Hematopoietic multipotent progenitor cell (in vitro differentiated cells): ENCODE data around the gene CFL1. TPM values are rescaled to one million over a fixed set of nuclear protein-coding genes. Genes with fewer than 3 reads are reported as not detected.
"Not testable (repeated sequence)": the region's sequence is repeated elsewhere in the genome, so short reads cannot be mapped to it uniquely, and the experiment has no call there.

ENCODE experiments used
- DNase-seq, 3 donors: peaks; one replicate each; pipeline ENCODE4 v3.0.0-alpha.2; 2011 to 2015; ENCODE audit warnings: low read depth in 2 of 3, low spot score in 2 of 3
- total RNA-seq: library from RNA; depleted of rRNA; stranded (reverse); fragments of >200 nt; gene quantifications from one replicate; pipeline ENCODE4 v1.2.3, GENCODE V29; 2012

CFL1 gene
- total RNA-seq, 1 donor, result 701 TPM

DNA sequence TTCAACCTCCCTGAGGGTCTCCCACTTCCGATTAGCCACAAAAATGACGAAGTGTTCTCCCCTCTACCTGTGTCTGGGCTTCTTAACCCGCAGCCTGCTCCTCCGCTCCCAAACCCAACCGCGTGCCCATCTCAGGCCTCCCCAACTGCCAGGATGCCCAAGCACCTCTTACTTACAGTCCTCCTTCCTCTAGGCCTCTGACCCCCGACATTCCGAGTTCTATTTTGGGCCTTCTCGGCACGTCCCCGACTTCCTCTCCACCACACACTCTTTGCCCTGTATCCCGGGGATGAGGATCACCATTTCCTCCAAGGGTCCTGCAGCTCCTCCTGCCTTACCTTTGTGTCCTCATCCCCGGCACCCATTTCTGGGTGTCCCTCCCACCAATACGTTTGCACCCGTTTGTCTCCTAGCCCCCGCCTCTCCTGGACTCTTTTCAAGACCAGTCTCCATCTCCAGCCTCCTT, 1.9 kb upstream of the CFL1 start:
- DNase-seq, result no peak

DNA sequence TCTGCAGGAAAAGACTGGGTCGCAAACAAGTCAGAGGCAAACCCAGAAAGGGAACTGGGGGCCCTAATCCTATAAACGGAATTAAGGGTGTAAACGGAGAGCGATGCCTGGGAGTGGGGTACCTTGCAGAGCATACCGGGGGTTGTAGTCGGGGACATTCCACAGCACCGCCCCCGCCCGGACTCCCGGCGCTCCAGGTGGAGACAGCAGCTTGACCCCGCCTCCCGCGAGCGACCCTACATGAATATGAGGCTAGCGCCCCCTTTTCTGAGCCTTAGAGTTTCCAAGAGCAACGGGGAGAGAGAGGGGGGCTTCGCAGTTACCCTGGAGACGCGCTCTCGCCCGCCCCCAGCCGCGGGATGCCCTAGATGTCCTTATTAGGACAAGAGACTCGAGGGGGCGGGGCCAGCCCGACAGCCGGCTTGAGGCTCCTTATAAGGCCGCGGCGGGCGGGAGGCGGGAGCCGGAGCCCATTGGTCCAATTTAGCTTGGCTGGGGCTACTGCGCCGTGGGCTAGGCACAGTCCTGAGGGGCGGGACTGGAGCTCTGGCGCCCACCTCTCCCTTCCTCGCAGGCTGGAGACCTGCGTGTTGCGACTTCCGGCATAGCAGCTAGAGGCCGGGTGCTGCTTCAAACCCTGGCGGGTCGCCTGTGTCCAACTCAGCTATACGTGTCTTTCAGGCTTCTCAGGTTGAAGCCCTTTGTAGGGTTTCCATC, 1.3 kb upstream of the CFL1 start:
- peak; percentile 79 to 99 (median 98) for DNase-seq

DNA sequence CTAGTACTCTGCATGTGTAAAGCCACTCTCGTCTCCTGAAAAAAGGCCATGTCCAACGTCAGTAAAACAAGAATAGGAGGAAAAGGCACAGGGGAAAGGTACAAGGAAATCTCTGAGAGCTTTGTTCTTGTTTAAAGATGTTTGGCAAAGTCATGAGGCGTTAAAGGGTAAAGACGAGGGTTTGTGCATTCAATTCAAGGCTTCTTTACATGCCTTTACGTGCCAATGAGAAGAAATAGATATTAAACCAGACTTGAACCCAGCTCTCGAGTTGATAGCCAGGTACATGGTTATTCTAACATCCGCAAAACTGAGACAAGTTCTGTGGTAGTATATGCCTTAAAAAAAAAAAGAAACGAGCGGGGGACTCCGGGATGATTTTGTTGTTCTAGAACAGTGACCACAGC, 704 bp upstream of the CFL1 start:
- DNase-seq, result peak in 1 of 3 donors; percentile 53

DNA sequence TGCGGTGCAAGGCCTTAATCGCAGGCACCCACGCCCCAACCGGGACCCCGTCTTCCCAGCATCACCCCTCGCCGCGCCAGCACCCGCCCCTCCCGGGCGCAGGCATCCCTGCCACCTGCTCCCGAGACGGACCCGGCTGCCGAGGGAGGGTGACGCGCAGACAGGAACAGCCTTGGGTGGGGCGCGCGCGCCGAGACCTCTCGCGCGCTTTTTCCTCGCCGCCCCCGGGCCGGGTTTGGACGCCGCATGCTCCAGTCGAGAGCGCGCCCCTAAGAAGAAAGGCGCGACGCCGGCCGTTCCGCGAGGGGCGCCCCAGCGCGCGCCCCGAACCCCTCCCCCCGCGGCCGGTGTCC, 504 bp downstream of the CFL1 start:
- peak in 2 of 3 donors; percentile 49 to 55 for DNase-seq

DNA sequence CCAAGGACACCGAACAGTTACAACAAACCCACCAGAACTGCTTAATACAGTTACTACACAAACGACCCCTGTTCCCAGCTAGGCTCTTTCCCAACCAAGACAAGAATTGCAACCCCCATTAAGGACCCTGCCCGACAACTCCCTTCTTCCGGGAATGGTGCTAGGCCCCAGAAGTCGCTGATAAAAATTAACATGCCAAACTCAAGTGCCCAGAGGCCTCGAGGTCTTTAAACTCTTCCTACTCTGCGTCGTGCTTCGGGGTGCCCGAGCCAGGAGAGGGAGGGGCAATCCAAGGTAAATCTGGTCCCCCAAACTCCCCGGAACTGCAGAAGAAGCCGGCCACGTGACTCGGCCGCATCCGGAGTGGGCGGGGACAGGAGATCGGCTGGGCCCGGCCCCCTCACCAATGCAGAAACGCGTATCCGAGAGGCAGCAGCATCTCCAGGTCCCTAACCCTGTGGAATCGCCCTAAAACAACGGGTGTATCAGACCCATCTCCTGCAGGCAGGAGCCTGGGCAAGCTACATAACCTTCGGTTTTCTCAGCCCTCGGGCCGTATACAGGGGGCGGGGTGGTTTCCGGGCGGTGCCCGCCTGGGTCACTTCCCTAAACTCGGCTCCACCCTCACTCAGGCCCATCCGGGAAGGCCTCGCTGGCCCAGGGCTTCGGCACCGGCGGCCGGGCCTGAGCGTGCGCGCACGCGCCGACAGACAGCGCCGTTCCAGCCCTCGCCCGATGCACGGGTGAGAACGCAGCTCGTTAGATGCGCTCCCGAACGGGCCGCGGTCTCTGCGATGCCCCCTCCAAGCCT, 1.1 kb downstream of the CFL1 start:
- peak; percentile 52 to 63 (median 62) for DNase-seq

DNA sequence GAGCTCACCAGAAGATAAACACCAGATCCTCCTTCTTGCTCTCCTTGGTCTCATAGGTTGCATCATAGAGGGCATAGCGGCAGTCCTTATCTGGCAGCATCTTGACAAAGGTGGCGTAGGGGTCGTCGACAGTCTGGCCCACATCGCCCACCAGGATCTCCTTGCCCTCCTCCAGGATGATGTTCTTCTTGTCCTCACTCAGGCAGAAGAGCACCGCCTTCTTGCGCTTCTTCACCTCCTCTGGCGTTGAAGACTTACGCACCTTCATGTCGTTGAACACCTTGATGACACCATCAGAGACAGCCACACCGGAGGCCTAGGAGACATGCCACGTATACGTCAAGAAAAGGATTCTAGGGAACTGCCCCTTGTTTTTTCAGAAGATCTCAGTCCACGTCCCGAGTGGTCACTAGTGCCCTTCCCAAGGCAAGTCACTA, 2.0 kb downstream of the CFL1 start:
- DNase-seq, result no peak

DNA sequence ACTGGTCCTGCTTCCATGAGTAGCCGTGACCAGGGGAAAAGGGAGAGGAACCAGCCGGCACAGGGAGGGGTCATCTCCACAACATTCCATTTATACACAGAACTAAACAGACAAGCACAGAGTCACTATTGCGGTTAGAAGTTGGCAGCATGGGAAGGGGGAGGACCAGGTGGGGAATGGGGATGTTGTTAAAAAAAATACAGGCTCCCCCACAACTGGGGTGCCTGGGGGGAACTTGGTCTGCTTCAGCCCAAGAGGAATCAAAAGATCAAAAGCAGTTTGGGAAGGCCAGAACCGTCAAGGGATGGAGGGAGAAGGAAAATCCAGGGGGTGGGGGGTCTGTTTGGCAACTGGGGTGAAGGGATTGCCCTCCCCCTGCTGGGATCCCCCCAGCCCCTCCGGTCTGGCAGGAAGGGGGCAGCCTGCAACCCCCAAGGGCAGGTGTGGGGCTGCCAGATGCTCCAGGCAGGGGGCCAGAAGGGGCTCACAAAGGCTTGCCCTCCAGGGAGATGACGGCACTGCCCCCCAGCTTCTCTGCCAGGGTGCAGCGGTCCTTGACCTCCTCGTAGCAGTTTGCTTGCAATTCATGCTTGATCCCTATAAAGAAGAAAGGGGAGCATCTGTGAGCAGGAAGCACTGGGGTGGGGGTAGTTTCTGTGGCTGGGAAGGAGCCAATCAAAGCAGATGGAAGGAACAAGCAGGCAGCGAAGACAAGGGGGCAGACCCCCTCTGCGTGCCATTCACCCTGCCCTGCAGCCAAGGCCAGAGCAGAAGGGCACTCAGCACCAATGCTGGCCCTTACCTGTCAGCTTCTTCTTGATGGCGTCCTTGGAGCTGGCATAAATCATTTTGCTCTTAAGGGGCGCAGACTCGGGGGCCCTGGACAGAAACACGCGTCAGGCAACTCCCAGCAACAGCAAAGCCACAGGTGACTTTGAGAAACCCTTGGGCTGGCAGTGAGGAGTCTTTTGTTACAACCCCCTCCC, 2.8 kb downstream of the CFL1 start:
- DNase-seq, result no peak

DNA sequence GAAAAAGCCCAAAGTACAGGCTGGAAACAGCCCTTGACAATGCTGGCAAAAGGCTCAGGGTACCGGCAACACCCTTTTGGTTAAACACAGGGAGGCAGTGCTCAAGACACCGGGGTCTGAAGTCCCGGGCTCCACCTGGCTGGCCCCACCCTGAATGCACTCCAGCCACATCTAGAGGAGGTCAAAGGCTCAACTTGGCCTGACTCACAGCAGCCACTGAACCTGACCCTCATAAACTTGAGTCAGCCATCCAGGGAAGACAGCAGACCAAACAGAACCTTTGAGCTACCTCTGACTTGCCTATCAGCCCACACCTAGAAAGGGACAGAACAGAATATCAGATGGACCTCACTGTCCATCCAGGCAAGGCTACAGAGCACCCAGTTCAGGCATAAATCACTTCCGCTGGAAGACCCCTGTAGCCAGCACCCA, 3.8 kb downstream of the CFL1 start:
- DNase-seq, result no peak

DNA sequence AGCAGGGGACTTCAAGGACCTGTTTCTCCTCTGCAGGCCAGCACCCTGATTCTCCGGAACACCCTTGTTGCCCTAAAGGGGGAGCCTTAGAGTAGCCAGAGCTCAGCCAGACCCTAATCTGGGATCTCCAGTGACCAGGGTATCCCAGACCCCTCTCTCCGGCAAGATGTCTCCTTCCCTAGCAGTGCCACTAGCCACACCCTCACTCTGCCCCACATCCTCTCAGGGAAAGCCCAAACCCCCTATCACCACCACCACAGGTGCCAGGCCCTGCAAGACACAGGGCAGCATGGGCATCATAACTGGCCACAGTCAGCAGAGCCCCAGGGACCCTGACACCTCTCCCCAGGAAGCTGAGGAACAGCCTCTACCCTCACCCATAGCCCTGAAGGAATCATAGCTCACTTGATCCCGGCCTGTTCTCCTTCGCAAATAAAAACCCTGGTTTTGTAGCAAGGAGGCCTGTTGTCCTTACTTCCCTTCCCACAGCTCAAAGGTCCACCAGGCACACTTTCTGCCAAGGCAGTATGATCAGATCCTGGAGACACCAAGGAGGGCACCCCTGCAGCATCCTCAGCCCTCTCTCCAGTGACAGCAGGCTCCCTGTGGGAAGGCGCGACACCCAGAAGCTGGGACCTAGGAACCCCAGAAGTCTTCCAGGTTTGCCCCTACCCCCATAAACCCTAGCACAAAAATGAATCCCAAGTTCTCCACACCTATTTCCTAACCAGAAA, 4.6 kb downstream of the CFL1 start:
- DNase-seq, result no peak

DNA sequence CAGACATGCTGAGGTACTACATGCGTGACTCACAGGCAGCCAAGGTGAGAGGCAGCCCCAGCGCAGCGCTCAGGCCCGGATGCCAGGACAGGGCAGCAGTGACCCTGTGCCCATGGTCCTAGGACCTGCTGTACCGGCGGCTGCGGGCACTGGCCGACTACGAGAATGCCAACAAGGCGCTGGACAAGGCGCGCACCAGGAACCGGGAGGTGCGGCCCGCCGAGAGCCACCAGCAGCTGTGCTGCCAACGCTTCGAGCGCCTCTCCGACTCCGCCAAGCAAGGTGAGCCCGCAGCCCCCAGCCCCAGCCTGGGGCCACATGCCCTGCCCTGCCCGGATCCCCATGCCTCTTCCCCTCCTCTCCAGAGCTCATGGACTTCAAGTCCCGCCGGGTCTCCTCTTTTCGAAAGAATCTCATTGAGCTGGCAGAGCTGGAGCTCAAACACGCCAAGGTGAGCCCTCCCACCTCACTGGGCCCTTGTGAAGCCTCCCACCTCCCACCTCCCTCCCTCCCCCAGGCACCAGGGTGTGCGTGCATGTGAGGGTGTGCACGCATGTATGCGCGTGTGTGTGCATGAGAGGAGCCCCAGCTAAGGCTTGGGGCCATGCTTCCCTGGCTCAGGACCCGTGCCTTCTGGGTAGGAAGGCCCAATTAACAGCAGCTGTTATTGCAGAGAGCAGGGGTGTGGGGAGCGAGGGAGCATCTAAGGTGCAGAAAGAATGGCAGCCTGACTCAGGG, 5.3 kb downstream of the CFL1 start:
- DNase-seq, result no peak

DNA sequence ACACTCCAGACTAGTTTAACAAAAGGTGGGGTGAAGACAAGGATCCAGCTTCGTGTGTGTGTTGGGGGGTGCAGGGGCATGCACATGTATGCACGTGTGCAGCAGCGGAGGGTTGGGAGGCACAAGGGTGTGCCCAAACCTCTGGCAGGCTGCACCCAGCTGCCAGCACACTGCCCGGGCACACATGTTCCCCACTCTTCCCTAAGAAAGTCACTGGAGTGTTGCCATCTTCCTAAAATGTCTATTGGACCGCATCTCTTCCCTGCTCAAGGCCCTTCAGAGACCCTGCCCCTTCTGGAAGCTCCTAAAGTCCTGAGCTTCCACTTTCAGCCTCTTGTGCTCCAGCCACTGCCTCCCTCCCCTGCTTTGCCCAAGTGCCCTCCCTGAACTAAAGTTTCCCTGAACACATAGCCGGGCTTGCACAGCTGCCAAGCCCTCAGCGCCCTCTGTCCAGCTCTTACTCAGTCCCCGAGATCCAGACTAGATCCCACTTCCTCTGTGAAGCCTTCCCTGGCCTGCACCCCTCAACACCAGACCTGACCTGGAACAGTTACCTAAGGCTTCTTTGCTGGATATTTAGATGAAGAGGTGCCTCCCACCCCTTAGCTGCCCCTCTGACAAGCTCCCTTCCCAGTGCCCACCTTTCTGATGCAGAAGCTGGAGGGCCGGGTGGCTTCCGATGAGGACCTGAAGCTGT, 6.0 kb downstream of the CFL1 start:
- DNase-seq, result no peak

DNA sequence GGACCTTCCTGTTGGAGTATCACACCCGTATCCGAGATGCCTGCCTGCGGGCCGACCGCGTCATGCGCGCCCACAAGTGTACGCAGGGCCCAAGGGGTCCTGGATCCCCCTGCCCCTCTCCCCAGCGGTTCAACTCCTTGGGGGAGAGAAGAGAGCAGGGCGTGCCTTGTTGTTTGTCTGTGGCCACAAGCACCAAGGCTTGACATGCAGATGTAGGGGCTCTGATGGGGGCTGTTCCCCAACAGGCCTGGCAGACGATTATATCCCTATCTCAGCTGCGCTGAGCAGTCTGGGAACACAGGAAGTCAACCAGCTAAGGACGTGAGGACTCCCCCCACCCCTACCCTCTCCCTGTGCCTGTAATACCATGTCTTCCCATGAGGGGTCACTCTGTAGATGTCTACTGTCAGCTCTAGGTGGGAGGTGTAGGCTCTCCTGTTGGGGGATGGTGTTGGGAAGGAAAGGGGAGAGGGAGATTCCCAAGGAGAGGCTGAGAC, 6.8 kb downstream of the CFL1 start:
- DNase-seq, result peak in 1 of 3 donors; percentile 31

DNA sequence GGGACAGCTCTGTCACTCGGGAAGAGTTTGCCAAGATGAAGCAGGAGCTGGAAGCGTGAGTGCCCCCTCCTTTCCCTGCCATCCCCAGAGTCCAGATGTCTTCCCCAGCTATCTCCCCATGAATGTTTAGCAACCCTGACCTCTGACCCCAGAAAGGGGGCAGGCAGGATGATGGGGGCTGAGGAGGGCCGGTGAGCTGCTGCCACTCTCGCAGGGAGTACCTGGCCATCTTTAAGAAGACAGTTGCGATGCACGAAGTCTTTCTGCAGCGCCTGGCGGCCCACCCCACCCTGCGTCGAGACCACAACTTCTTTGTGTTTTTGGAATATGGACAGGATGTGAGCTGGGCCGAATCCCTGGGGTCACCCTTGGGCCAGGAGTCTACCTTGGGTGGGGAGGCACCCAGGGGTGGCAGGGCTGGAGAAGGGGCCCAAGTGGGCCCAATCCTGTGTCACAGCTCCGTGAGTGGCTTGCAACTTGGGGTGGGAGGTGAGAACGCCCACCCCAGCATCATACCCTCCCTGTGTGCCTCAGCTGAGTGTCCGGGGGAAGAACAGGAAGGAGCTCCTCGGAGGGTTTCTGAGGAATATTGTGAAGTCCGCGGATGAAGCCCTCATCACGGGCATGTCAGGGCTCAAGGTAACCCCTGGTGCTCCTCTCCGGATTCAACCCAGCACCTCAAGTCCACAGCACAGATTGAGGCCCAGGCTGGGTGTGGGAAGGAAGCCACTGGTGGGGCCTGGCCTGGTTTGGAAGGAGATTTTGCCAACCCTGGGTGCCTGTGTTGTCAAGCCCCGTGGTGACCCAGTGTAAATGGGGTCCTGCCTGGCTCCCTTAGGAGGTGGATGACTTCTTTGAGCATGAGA, 7.5 kb downstream of the CFL1 start:
- DNase-seq, result no peak

DNA sequence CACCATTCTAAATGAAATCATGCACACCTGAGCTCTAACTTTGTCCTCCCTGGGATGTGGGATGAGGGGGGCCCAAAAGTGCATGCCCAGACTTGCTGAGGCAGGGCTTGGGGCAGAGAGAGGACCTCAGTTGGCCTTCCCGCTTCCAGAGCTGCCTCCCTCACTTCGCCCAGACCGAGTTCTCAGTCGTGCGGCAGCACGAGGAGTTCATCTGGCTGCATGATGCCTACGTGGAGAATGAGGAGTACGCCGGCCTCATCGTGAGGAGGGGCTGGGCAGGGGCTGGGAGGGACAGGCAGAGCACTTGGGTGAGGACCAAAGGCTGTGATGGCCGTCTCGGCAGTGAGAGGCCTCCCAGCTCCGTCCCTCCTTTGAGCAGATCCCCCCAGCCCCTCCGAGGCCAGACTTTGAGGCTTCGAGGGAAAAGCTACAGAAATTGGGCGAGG, 8.2 kb downstream of the CFL1 start:
- no peak for DNase-seq

DNA sequence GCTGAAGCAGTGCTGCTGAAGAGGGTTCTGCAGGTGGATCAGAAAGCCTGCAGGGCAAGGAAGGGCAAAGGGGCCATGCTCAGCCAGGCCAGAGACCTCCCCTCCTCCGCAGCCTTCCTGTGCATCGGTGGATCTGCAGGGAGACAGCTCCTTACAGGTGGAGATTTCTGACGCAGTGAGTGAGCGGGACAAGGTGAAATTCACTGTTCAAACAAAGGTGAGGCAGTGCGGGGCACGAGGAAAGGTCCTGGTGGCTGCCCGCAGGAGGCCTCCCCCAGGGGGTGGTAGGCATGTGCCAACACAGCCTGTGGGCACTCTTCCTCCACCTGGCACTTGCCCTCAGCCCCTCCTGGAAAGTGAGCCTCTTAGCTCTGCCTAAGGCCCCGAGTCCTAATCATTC, 8.6 kb downstream of the CFL1 start:
- no peak for DNase-seq

DNA sequence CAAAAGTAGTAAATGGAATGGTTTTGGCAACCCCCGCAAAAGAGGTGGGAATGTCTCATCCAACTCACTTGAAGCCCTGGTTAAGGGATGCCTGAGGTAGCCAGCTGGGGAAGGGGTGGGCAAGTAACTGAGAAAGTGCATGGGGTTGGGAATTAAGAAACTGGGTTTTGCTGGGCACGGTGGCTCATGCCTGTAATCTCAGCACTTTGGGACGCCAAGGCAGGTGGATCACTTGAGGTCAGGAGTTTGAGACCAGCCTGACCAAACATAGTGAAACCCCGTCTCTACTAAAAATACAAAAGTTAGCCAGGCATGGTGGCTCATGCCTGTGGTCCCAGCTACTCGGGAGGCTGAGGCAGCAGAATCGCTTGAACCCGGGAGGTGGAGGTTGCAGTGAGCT, 9.3 kb downstream of the CFL1 start:
- not testable (repeated sequence) for DNase-seq

DNA sequence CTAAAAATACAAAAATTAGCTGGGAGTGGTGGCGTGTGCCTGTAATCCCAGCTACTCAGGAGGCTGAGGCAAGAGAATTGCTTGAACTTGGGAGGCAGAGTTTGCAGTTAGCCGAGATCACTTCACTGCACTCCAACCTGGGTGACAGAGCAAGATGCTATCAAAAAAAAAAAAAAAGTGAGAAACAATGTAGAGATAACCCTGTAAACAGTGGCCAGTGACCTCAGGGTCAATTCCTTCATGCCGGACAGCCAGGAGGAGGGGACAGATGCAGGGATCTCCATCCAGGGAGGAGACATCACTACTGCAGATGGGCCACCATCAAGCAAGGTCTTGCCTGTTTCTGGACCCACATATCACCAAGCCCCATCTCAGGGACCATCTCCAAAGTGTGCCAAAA, 10.2 kb downstream of the CFL1 start:
- no peak for DNase-seq
